HG02571 (cell line): ENCODE data around the gene ANKRD34A.

ENCODE experiments used
- ATAC-seq: cut with Tn5 transposase; IDR thresholded peaks from one replicate; pipeline ENCODE4 v1.9.1; 2021; ENCODE audit warnings: mild to moderate bottlenecking, moderate library complexity; ENCODE audit not compliant: unreplicated experiment

The ANKRD34A gene

DNA sequence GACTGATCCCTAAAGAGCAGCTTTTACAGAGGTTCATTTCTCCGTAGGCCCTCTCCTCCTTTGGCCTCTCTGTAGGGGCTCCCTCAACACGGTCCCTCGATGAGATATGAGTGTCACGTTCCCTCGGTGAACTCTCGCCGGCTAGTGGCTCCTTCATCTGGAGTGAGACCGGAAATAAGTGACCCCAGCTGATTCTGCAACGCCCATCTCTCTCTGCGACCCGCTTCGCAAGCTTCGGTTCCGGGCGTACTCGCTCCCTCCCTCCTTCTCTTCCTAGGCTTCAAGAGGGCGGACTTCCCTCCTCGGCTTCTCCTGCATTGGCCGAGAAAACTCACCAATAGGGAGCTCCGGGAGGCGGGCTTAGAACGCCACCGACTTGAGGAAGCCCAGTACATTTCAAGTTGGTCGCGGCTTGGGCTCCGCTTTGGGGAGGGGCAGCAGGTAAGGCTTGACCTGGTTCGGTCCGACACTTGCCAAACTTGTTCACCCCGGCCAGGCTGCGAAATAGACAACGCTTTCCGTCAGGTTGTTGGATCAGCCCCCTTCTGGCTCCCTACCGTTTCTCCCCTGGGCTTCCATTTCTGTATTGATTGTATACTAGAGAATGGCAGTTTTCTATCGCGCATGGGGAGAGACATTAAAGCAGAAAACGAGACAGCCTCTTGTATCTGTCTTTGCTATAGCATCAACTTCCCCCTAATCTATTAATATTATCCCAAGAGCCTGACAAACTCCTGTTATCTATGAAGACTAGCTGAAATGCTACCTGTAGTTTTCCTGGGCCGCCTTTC is at the start of gene ANKRD34A, which contains the start of gene POLR3GL:
Gene ANKRD34A, minus strand, starts transcription at position 248 of the 791 bp plus-strand sequence. CDS start 2,816 bp downstream, outside the sequence.
Gene POLR3GL, plus strand, starts transcription at position 363 of the 791 bp plus-strand sequence. CDS start 10,176 bp downstream, outside the sequence.
- peak; percentile 92 for ATAC-seq

DNA sequence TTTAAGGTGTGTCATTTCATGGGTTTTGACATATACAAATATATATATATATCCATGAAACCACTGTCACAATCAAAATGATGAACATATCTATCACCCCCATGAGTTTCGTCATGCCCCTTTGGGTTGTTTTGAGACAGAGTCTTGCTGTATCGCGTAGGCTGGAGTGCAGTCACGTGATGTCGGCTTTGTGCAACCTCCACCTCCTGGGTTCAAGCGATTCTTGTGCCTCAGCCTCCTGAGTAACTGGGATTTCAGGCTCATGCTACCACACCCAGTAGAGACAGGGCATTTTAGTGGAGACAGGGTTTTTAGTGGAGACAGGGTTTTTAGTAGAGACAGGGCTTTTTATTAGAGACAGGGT is 49.2 kb upstream of the ANKRD34A start:
- no peak for ATAC-seq

DNA sequence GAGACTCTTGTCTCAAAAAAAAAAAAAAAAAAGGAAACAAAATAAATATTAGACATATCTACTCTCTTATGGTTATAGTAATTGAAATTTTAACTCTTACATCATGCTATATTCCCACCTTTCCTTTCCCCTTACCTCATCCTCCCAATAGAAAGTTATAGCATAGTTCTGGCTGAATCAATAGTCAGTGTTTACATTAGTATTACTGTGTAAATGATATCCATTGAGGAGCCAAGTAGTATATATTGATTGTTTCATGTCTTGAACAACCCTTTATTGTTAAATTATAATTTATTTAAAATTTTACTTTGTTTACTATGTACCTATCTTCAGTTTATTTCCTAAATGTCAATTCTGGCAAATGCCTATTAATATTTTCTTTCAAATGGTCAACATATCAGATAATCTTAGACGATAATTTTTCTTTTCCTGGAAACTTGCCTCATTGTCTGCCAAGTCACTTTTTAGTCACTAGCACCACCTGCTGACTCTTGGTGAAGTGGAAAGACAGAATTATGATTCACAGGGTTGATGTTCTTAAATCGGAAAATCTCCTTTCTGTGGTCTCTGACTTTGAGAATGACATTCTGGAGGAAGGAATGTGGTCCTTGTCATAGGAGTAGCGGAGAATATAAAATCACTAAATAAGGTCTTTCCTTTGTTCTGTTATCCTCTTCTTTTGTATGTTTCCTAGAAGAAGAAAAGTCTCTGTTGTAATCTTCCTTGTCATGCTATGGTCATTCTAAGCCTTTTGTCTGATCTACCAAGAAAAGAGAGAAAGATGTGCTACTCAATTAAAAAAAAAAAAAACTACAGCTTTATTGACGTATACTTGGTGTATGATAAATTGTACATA is 48.6 kb upstream of the ANKRD34A start:
- ATAC-seq: no peak

DNA sequence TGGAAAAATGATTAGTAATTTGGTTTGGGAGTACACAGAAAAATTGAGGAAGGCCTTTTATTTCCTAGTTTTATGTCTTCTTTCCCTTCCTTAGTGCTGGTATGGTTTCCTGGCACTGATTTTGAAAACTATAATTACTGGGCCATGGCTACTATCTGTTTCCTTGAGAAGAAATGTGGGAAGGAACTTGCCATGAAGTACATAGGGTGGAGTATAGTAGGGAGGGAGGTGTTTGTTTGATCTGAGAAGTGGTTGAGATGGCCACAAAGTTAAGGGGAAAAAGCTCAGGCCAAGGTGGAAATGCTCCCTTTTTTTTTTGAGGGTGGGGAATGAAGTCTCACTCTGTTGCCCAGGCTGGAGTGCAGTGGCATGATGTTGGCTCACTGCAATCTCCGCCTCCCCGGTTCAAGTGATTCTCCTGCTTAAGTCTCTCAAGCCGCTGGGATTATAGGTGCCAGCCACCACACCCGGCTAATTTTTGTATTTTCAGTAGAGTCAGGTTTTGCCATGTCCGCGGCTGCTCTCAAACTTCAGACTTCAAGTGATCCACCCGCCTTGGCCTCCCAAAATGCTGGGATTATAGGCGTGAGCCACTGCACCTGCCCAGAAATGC is 45.9 kb upstream of the ANKRD34A start:
- no peak for ATAC-seq

DNA sequence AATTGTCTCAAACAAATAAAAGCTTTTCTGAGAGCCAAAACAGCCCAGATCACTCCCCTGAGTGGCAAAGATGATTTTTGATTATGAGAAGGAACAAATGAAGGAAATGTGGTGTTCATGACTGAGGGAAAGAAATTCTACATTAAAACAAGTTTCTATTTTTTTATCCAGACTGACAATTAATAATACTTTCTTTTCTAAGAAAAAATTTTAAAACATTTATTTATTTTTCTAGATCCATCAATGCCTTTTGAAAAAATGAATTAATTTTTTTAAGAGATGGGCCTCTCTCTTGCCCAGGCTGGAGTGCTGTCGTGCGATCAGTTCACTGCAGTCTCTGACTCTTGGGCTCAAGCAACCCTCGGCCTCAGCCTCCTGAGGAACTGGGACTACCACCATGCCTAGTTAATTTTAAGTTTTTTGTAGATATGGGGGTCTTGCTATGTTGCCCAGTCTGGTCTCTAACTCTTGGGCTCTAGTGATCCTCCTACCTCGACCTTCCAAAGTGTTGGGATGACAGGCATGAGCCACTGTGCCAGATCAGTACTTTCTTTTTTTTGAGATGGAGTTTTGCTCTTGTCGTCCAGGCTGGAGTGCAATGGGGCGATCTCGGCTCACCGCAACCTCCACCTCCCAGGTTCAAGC is 43.2 kb upstream of the ANKRD34A start:
- ATAC-seq: no peak

DNA sequence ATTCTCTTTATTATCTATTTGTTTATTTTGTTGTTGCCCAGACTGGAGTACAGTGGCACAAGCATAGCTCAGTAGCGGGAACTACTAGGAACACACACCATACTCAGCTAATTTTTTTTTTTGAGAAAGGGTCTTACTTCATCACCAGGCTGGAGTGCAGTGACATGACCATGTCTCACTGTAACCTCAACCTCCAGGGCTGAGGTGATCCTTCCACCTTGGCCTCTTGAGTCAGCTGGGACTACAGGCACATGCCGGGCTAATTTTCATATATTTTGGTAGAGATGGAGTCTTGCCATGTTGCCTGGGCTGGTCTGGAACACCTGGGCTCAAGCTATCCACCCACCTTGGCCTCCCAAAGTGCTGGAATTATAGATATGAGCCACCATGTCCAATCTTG is 37.3 kb upstream of the ANKRD34A start:
- ATAC-seq: no peak

DNA sequence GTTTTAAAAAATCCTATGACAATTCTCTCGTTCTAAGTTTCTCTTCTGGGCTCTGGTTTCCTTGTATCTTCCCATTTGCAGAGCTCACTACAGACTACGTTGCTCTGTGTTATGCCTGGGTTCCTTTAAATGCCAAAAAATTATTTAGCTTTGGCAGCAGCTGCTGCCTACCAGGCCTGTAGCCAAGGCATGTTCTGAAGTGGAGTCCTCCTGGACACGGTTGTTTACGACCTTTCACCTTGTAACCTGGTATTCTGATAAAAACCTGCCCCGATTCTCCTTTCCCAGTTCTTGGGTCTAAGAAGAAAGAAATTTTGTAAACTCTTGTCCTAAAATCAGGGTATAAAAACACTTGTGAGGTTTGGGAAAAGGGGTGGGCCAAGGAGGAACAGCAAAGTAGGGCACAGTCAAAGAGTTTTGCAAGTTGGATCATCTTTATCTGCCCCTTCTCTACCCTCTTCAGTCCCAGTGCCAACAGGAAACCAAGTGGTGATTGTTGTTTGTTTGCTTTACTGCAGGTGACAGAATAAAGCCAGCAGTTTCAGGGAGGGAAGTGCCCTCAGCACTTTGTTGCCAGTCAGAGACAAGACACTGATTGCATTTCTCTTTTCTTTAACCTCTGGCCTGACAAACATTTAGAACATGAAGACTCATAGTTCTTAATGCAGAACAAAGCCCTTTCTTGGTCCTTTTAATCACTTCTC is 35.1 kb upstream of the ANKRD34A start:
- ATAC-seq: no peak

DNA sequence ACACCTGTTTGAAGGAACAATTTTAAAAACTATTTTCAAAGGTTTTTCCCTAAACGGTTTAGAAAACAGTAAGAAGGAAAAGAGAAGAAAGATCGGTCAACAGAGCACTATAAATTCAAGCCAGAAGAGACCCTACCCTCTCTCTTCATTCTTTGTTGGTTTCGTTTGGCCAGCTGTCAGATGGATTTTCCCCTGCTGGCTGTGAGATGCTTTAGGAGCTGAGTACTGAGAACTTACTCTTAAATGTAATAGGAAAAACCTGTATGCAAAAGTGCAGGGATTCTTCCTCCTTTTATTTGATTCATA is 33.3 kb upstream of the ANKRD34A start:
- no peak for ATAC-seq

DNA sequence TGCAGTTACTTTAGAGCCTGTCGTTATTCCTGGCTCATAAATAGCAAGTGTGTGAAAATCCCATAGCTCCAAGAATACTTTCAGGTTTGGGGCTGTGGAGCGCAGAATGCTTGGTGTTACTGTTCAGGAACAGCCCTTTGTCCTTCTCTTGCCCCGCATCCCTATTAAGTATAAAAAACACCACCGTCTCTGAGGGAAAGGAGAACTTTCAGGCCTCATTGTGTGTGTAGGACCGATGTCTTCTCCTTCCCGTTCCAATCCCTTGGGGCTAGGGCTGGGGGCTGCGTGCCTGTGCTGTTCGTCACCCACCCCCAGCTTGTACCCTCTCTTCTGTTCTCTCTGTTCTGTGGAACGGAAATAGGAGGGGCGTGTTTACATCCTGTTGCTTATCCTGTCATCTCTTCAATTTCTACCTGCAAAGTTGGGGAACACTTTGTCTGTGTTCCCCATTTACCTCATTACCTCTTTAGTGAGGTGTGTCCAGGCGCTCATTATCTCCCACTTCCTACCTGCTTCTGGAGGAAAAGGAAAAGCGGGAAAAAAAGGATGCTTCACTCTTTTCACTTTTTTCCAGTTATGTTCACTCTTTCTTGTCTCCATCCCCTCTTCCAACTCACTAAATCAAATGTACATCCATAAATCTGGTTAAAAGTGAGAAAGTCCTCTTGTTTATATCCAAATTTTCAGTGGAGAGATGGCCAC is 32.8 kb upstream of the ANKRD34A start:
- ATAC-seq: peak; percentile 33

DNA sequence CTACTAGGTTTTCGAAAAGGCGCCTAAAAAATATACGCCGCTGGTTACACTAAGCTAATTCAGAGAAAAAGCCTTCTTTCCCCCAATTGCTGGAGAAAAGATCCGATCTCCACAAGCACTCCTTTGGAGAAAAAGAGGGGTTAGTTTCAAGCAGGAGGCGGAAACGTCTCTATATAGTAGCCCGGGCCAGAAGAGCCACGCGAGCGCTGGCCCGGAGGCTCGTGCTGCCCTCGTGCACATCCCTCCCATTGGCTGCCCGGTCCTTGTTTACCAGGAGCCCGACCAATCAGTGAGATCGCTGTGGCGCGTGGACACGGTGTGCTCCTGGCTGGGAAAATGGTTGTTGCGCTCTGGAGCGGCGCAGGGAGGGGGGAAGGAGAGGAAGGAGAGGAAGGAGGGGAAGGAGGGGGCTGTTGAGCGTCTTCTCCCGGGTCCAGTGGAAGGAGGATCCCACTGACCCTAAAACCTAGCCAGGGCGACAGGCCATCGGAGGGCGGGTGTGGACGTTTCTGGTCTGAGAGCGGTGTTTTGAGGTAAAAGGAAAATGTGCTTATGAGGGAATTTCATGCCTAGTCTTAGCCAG is 32.1 kb upstream of the ANKRD34A start, which contains the start of gene TXNIP:
Gene TXNIP, minus strand, starts transcription at position 147 of the 583 bp plus-strand sequence. CDS start 313 bp downstream, outside the sequence.
- peak; percentile 89 for ATAC-seq

DNA sequence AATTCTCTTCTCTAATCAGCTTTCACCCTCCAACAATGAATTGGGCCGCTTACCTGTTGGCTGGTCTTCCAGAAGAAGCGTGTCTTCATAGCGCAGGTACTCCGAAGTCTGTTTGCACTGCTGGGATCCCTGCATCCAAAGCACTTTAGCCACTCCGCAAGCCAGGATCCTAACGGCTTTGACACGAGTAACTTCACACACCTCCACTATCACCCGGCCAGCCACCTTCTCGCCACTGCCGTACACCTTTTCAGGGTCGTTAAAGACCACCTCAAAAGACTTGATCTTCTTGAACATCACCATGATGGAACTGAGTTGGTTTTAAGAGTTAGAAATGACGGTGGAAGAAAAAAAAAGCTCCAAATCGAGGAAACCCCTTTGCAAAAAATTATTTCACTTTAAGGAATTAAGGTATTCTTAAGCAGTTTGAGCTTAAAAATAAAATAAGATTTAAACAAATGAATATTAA is 31.6 kb upstream of the ANKRD34A start:
- no peak for ATAC-seq

DNA sequence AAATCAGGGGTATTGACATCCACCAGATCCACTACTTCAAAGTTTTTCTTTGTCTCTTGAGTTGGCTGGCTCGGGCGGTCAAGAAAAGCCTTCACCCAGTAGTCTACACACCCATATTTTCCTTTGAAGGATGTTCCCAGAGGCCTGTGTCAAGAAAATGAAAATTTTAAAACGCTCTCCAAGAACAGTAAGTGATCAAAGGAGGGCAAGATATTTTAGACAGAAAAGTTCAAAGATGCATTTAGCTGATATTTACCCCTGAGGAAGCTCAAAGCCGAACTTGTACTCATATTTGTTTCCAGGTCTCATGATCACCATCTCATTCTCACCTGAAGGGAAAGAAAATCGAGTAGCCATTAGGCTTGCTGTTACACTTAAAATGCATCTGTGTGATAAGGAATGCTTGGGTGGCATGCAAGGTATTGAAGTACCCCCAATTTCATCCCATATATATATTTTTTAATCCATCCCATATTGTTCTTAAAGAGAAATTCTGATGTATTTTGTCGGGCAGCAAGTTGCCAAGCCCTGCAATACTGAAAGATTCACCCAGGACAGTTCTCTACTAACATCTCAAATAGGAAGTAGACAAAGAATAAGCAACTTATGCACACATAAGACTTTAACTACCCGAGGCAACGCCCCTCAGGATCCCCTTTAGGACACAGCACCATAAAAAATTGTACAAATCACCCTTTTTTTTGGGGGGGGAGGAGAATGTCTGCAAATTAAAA is 30.9 kb upstream of the ANKRD34A start:
- ATAC-seq: no peak

DNA sequence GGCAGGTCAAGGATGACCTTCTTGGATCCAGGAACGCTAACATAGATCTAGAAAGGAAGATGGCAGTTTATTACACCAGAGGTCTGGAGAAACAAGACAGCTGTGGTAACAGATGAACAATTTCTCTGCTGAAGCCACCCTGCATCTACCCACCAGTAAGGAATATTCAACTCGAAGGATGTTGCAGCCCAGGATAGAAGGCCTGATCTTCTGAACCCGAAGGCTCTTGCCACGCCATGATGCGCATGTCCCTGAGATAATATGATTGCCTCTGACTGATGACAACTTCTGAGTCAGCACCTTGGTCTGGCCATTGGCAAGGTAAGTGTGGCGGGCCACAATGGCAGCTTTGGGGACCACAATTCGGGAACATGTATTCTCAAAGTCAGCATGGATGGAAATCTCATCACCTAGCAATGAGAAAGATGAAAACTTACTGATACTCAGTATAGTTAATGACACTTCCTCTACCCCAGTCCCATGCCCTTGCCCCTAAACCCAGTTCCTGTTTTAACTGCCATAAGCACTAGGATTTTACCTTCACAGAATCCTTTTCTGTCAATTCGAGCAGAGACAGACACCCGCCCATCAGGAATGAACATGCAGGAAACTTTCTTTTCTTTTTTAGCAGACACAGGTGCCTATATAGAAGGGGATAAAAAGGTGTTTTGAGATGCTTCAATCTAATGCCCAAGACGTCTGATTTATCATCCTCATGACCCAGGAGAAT is 30.2 kb upstream of the ANKRD34A start:
- no peak for ATAC-seq

DNA sequence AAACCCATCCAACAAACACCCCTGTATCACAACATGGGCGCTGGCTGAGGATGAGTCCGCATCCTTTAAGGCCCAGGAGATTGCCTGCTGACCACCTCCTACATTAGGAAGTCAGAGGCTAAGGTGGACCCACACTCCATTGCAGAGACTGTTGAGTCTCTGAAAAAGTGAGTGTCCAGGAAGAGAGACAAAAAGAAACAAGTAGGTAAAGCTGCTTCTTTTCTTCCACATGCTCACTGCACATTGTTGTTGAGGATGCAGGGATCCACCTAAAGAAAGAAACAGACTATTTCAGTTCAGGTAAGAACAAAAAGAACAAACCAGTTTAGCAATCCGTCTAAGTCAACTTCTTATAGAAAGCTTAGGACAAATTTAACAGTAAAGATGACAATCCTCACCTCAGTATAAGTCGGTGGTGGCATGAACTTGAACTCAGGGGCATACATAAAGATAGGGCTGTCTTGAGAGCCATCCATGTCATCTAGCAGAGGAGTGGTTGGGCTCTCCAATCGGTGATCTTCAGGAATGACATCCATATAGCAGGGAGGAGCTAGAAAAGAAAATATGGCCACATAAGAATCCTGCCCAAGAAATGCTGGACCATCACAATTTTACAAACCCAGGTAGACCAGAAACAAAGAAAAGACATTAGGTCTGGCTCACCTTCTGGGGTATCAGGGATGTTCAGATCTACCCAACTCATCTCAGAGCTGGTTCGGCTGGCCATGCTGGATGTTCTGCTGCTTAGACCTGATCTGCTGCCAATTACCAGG is 29.4 kb upstream of the ANKRD34A start:
- no peak for ATAC-seq

DNA sequence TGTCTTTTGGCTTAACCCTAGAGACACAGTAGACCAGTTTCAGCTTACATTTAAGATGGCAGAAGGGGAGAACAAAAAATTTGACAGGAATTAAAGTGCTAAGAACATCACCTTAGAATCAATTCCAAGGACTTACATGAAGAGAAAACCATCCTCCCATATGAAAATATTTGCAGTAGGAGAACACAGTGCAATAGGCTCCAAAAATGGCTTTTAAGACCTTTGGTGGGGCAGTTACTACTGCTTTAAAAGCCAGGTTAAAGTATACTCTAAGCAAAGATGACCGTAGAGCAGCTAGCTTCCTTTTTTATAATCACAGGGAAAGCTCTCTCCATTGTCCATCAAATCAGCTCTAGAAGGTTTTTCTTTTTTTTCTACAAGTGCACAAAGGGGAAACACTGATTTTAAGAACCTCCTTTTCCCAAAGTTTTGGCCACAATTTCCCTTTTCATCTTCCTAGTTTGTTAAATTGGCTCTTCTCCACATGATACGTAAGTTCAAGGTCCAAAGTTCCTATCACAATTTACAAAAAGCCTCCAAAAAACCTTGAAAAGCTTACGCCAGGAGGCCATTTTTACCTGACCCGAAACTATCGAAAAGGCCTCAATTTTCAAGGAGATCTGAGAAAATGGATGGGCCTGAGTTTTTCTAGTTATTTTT is 28.7 kb upstream of the ANKRD34A start:
- ATAC-seq: no peak

DNA sequence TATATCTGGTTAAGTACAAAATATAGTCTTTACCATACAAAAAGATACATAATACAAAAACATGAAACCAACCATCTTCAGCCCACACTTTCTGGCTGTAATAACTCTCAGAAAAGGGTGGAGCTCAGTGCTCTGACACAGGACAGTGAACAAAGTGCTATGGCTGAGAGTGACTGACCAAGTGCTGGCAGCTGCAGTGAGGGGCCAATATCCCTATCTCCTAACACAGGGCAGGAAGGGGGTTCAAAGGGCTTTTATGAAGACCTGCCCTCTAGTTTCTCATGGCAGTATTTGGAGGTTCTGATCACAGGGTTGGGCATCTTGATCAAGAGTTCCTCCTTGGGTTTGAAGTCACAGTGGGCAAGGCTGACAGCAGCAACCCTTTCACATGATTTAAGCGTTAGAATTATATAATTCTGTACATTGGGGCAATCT is 28.1 kb upstream of the ANKRD34A start:
- ATAC-seq: no peak
